DND-41 (cell line): Measurements from ENCODE around the gene CADM2.

Experiments
- ATAC-seq: fragments of 200-7000 bp; cut with Tn5 transposase; 3 replicates; pipeline ENCODE4 v1.9.1; 2021; ENCODE audit warnings: low read depth; ENCODE audit not compliant: insufficient read depth
- DNase-seq: peaks from one replicate; pipeline ENCODE4 v3.0.0-alpha.2; 2020
- H2AFZ ChIP-seq: 2 replicates; pipeline ENCODE4 v1.6.0; 2012; ENCODE audit warnings: low read depth, low read length
- H3K27ac ChIP-seq: 2 replicates; pipeline ENCODE4 v1.5.1; 2012; ENCODE audit warnings: low read length, inconsistent platforms
- H3K27me3 ChIP-seq: fragments of 200-600 bp; sonication (generic); 2 replicates; pipeline ENCODE4 v1.6.0; 2012; ENCODE audit warnings: low read length, mild to moderate bottlenecking, inconsistent platforms; ENCODE audit not compliant: insufficient read depth, poor library complexity
- H3K36me3 ChIP-seq: 2 replicates; pipeline ENCODE4 v1.5.1; 2012; ENCODE audit warnings: low read length, inconsistent platforms; ENCODE audit not compliant: insufficient read depth
- H3K4me1 ChIP-seq: 2 replicates; pipeline ENCODE4 v1.5.1; 2012; ENCODE audit warnings: mild to moderate bottlenecking, low read length; ENCODE audit not compliant: insufficient read depth
- H3K4me2 ChIP-seq: 2 replicates; pipeline ENCODE4 v1.6.0; 2012; ENCODE audit warnings: mild to moderate bottlenecking, moderate library complexity, low read length, inconsistent platforms; ENCODE audit not compliant: insufficient read depth
- H3K4me3 ChIP-seq, 2 experiments: fragments of 200-600 bp in 1 of 2; shearing (Covaris generic) in 1 of 2; 2 replicates each; pipeline ENCODE4 v1.5.1; 2012 to 2016; ENCODE audit warnings: inconsistent platforms in 2 of 2, low read length in 2 of 2, mild to moderate bottlenecking in 2 of 2, low read depth in 1 of 2, moderate library complexity in 1 of 2
- H3K79me2 ChIP-seq: 2 replicates; pipeline ENCODE4 v1.6.0; 2012; ENCODE audit warnings: low read length, inconsistent platforms; ENCODE audit not compliant: insufficient read depth
- H3K9ac ChIP-seq: 2 replicates; pipeline ENCODE4 v1.6.0; 2012; ENCODE audit warnings: low read depth, mild to moderate bottlenecking, inconsistent platforms, low read length, moderate library complexity
- H3K9me3 ChIP-seq: 2 replicates; pipeline ENCODE4 v1.5.1; 2012; ENCODE audit warnings: low read length, moderate library complexity, mild to moderate bottlenecking, inconsistent platforms; ENCODE audit not compliant: insufficient read depth, severe bottlenecking
- H4K20me1 ChIP-seq: 2 replicates; pipeline ENCODE4 v1.6.0; 2012; ENCODE audit warnings: low read length; ENCODE audit not compliant: insufficient read depth
- EZH2 ChIP-seq: IDR thresholded peaks from 3 replicates; pipeline ENCODE4 v1.6.1; 2012; ENCODE audit warnings: borderline replicate concordance, low read depth, mild to moderate bottlenecking, moderate library complexity, low read length, inconsistent platforms; ENCODE audit not compliant: severe bottlenecking
- TF ChIP-seq, protein P1 (sequence below): IDR thresholded peaks from 2 replicates; pipeline ENCODE4 v1.5.1; 2012; ENCODE audit warnings: borderline replicate concordance, low read length, moderate library complexity, mild to moderate bottlenecking; ENCODE audit not compliant: poor library complexity, severe bottlenecking; ENCODE audit errors: extremely low read depth

CADM2 gene

DNA sequence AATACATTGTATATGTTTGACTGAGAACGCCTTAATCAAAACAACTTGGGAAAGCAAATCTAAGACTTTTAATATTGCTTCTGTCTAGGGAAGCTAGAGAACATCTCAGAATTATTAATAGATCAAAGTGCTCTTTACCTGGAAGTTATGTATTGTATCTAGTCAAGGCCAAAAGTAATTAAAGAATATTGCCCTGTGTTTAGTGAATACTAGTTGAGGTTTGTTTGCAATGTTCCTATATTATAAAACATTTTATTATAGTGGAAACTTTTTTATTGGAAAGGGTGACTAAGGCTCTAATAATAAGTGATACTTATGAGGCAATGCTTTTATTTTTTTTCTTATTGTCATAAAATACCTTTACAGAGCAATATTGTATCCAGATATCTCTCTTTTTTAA lies 118.2 kb downstream of the CADM2 start:
- Histone ChIP-seq H3K79me2 (no peaks in the 10 kb centered on the region), H3K4me2 (no peak overlapping the region), H3K9me3 (no peaks in the 10 kb centered on the region), H3K4me3 (no peak overlapping the region), H3K27ac (no peak overlapping the region), H3K9ac (no peak overlapping the region), H3K36me3 (no peaks in the 10 kb centered on the region), H3K4me1 (no peaks in the 10 kb centered on the region), H2AFZ (no peak overlapping the region), H4K20me1 (no peaks in the 10 kb centered on the region), H3K27me3 (no peaks in the 10 kb centered on the region)
- ATAC-seq (no peak), DNase-seq (no peak)
- TF ChIP-seq, protein P1, sequence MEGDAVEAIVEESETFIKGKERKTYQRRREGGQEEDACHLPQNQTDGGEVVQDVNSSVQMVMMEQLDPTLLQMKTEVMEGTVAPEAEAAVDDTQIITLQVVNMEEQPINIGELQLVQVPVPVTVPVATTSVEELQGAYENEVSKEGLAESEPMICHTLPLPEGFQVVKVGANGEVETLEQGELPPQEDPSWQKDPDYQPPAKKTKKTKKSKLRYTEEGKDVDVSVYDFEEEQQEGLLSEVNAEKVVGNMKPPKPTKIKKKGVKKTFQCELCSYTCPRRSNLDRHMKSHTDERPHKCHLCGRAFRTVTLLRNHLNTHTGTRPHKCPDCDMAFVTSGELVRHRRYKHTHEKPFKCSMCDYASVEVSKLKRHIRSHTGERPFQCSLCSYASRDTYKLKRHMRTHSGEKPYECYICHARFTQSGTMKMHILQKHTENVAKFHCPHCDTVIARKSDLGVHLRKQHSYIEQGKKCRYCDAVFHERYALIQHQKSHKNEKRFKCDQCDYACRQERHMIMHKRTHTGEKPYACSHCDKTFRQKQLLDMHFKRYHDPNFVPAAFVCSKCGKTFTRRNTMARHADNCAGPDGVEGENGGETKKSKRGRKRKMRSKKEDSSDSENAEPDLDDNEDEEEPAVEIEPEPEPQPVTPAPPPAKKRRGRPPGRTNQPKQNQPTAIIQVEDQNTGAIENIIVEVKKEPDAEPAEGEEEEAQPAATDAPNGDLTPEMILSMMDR, result no peak
- TF ChIP-seq EZH2, result no peak

GRCh38 chr3:85081191-85081906 lies 122.6 kb downstream of the CADM2 start:
- DNase-seq, result no peak
- no peak for ATAC-seq

GRCh38 chr3:85090495-85090894 lies 131.7 kb downstream of the CADM2 start:
- H3K4me3 ChIP-seq, result no peak overlapping the region
- no peaks in the 10 kb centered on the region for H3K27me3 ChIP-seq
- H3K27ac ChIP-seq, result no peak overlapping the region
- no peaks in the 10 kb centered on the region for H3K36me3 ChIP-seq
- no peaks in the 10 kb centered on the region for H3K9me3 ChIP-seq
- H2AFZ ChIP-seq, result no peak overlapping the region
- TF ChIP-seq, protein P1, result no peak
- TF ChIP-seq EZH2, result no peak
- ATAC-seq, result no peak
- no peak overlapping the region for H3K4me2 ChIP-seq
- H4K20me1 ChIP-seq, result no peaks in the 10 kb centered on the region
- DNase-seq, result no peak
- H3K4me1 ChIP-seq, result no peaks in the 10 kb centered on the region
- H3K79me2 ChIP-seq, result no peaks in the 10 kb centered on the region
- H3K9ac ChIP-seq, result no peak overlapping the region

More at GRCh38 chr3:85081191-85081906, 122.6 kb downstream of the CADM2 start:
- Histone ChIP-seq H3K4me3 (no peak overlapping the region), H3K4me2 (no peak overlapping the region), H3K27me3 (no peaks in the 10 kb centered on the region), H3K4me1 (no peaks in the 10 kb centered on the region), H3K9ac (no peak overlapping the region), H3K79me2 (no peaks in the 10 kb centered on the region), H2AFZ (no peak overlapping the region), H3K27ac (no peak overlapping the region), H3K9me3 (no peaks in the 10 kb centered on the region), H3K36me3 (no peaks in the 10 kb centered on the region), H4K20me1 (no peaks in the 10 kb centered on the region)
- TF ChIP-seq, protein P1, result no peak
- TF ChIP-seq EZH2, result no peak
